HL-60 (cell line): ENCODE measurements around the gene ARPC1A.

Source experiments
- DNase-seq, 2 experiments: peaks; one replicate each; pipeline ENCODE4 v3.0.0-alpha.2; 2010 to 2020; ENCODE audit warnings: low read depth in 1 of 2, low spot score in 1 of 2
- H3K27ac ChIP-seq: fragments of 250-450 bp; sonication (Bioruptor Pico); replicated peaks from 2 replicates; pipeline ENCODE4 v1.5.1; 2020; ENCODE audit warnings: mild to moderate bottlenecking, moderate library complexity
- H3K27me3 ChIP-seq: fragments of 250-450 bp; sonication (Bioruptor Pico); 2 replicates; pipeline ENCODE4 v1.5.1; 2021; ENCODE audit warnings: mild to moderate bottlenecking, moderate library complexity; ENCODE audit not compliant: insufficient read depth, poor library complexity, severe bottlenecking
- H3K4me3 ChIP-seq: replicated peaks from 2 replicates; pipeline ENCODE4 v1.5.1; 2011; ENCODE audit warnings: mild to moderate bottlenecking, control low read depth, low read length; ENCODE audit not compliant: insufficient read depth
- GABPA ChIP-seq: IDR thresholded peaks from 2 replicates; pipeline ENCODE4 v1.6.1; 2012; ENCODE audit warnings: low read depth
- POLR2AphosphoS5 ChIP-seq: IDR thresholded peaks from 2 replicates; pipeline ENCODE4 v1.6.1; 2012; ENCODE audit warnings: low read depth
- SPI1 ChIP-seq: IDR thresholded peaks from 2 replicates; pipeline ENCODE4 v1.6.1; 2012; ENCODE audit warnings: low read depth, mild to moderate bottlenecking, borderline replicate concordance
- TF ChIP-seq, protein P1 (sequence below): IDR thresholded peaks from 2 replicates; pipeline ENCODE4 v1.6.1; 2012; ENCODE audit warnings: low read depth; ENCODE audit not compliant: insufficient replicate concordance
- TF ChIP-seq, protein P2 (sequence below): IDR thresholded peaks from one replicate; pipeline ENCODE4 v1.5.1; 2011; ENCODE audit warnings: low read length, control low read depth, inconsistent platforms; ENCODE audit not compliant: insufficient read depth

The ARPC1A gene

DNA sequence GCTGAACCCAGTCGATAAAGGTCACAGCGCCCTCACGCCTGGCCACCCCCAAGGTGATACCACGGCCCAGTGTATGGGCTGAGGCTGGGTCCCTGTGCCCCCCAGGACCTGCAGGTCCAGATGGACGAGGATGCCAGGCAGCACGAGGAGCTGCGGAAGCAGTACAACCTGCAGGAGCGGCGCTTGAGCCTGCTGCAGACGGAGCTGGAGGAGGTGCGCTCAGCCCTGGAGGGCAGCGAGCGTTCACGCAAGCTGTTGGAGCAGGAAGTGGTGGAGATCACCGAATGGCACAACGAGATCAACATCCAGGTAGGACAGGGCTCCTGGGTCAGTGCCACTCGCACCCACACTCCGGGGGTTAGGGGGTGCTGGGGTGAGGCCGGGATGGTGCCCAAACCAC, 24.2 kb upstream of the ARPC1A start:
- no peak overlapping the region for H3K27ac ChIP-seq
- no peaks in the 10 kb centered on the region for H3K27me3 ChIP-seq
- TF ChIP-seq, protein P1, sequence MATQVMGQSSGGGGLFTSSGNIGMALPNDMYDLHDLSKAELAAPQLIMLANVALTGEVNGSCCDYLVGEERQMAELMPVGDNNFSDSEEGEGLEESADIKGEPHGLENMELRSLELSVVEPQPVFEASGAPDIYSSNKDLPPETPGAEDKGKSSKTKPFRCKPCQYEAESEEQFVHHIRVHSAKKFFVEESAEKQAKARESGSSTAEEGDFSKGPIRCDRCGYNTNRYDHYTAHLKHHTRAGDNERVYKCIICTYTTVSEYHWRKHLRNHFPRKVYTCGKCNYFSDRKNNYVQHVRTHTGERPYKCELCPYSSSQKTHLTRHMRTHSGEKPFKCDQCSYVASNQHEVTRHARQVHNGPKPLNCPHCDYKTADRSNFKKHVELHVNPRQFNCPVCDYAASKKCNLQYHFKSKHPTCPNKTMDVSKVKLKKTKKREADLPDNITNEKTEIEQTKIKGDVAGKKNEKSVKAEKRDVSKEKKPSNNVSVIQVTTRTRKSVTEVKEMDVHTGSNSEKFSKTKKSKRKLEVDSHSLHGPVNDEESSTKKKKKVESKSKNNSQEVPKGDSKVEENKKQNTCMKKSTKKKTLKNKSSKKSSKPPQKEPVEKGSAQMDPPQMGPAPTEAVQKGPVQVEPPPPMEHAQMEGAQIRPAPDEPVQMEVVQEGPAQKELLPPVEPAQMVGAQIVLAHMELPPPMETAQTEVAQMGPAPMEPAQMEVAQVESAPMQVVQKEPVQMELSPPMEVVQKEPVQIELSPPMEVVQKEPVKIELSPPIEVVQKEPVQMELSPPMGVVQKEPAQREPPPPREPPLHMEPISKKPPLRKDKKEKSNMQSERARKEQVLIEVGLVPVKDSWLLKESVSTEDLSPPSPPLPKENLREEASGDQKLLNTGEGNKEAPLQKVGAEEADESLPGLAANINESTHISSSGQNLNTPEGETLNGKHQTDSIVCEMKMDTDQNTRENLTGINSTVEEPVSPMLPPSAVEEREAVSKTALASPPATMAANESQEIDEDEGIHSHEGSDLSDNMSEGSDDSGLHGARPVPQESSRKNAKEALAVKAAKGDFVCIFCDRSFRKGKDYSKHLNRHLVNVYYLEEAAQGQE: no peak
- TF ChIP-seq SPI1 (no peak), POLR2AphosphoS5 (no peak), GABPA (no peak)
- TF ChIP-seq, protein P2, sequence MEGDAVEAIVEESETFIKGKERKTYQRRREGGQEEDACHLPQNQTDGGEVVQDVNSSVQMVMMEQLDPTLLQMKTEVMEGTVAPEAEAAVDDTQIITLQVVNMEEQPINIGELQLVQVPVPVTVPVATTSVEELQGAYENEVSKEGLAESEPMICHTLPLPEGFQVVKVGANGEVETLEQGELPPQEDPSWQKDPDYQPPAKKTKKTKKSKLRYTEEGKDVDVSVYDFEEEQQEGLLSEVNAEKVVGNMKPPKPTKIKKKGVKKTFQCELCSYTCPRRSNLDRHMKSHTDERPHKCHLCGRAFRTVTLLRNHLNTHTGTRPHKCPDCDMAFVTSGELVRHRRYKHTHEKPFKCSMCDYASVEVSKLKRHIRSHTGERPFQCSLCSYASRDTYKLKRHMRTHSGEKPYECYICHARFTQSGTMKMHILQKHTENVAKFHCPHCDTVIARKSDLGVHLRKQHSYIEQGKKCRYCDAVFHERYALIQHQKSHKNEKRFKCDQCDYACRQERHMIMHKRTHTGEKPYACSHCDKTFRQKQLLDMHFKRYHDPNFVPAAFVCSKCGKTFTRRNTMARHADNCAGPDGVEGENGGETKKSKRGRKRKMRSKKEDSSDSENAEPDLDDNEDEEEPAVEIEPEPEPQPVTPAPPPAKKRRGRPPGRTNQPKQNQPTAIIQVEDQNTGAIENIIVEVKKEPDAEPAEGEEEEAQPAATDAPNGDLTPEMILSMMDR: no peak
- no peak overlapping the region for H3K4me3 ChIP-seq
- no peak for DNase-seq

DNA sequence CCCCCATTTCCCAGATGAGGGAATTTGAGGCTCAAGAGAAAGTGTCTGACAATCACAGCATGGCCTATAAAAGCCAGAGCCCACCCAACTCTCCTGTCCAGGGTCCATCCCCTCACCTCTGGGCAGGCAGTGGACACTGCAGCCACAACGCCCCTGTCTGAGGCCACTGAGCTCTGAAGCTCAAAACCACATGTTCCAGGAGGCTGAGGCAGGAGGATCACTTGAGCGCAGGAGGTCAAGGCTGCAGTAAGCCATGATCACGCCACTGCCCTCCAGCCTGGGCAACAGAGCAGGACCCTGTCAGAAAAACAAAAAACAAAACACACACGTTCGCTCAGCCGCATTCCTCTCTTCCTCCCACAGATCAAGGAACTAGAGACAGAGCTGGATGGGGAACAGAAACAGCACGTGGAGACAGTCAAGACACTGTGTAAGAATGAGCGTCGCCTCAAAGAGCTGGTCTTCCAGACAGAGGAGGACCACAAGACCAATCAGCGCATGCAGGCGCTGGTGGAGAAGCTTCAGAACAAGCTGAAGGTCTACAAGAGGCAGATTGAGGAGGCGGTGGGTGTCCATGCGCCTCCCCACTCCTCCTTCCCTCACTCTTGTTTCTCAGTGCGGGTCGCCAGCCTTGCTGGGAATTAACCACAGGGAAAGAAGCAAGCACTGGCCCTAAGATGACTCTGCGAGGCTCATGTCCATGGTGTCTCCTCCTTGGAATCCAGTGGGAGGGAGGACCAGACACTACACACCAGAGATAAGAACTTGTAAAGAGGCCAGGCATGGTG, 20.0 kb upstream of the ARPC1A start:
- H3K4me3 ChIP-seq: no peak overlapping the region
- H3K27ac ChIP-seq: no peak overlapping the region
- no peaks in the 10 kb centered on the region for H3K27me3 ChIP-seq
- DNase-seq: no peak
- TF ChIP-seq, protein P2: no peak
- TF ChIP-seq, protein P1: no peak
- no peak for TF ChIP-seq POLR2AphosphoS5
- TF ChIP-seq SPI1: no peak
- no peak for TF ChIP-seq GABPA

DNA sequence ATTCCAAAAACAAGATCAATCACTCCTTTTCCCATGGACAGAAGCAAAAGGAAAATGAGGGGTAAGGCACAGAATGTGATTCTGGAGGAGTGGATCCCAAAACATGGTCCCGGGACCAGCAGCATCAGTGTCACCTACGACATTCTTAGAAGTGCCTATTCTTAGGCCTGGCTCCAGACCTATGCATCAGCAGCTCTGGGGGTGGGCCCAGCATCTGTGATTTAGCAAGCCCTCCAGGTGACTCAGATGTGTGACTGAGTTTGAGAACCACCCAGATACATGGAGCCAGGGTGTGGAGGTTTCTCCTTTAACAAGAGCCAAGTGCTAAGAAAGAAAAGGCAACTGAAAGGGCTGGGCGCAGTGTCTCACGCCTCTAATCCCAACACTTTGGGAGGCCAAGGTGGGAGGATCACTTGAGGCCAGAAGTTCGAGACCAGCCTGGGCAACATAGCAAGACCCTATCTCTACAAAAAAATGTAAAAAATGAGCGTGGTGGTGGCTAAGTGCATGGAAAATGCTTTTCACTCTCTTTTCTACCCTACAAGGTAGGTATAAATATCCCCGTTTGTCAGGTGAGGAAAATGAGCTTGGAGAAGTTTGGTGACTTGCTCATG, 17.1 kb upstream of the ARPC1A start:
- Histone ChIP-seq H3K4me3 (no peak overlapping the region), H3K27ac (no peak overlapping the region), H3K27me3 (no peaks in the 10 kb centered on the region)
- no peak for DNase-seq
- TF ChIP-seq SPI1: no peak
- TF ChIP-seq, protein P1: no peak
